Activated T-cell treated with anti-CD3 and anti-CD28 coated beads, Interleukin-2, amount 50 U/mL, for 72 hours (primary cell): ENCODE data around the gene GABPB2. TPM values are rescaled to one million over a fixed set of nuclear protein-coding genes. Genes with fewer than 3 reads are reported as not detected.

Experiments
- ATAC-seq, 2 donors: fragments of 150-1000 bp; cut with Tn5 transposase; replicated peaks in 1 of 2; 2 replicates each; pipeline ENCODE4 v1.10.0; 2021; ENCODE audit warnings: moderate library complexity in 2 of 2, mild to moderate bottlenecking in 1 of 2
- DNase-seq, 2 donors: peaks; one replicate each; pipeline ENCODE4 v3.0.0; 2021 to 2022; ENCODE audit warnings: mixed read lengths in 1 of 2
- H3K27ac Mint-ChIP-seq: one replicate; pipeline ENCODE4 v1.8.0; 2022; ENCODE audit warnings: mild to moderate bottlenecking, moderate library complexity, mixed read lengths
- H3K27me3 Mint-ChIP-seq: one replicate; pipeline ENCODE4 v1.8.0; 2022; ENCODE audit warnings: low read depth, mixed read lengths
- H3K36me3 Mint-ChIP-seq, 2 donors: one replicate each; pipeline ENCODE4 v1.8.0; 2022; ENCODE audit warnings: mixed read lengths in 2 of 2, mild to moderate bottlenecking in 1 of 2; ENCODE audit not compliant: insufficient read depth in 2 of 2
- H3K4me1 Mint-ChIP-seq: one replicate; pipeline ENCODE4 v1.8.0; 2022; ENCODE audit warnings: low read depth, mixed read lengths
- H3K4me3 Mint-ChIP-seq, 2 donors: one replicate each; pipeline ENCODE4 v1.8.0; 2022; ENCODE audit warnings: mild to moderate bottlenecking in 2 of 2, mixed read lengths in 2 of 2, moderate library complexity in 2 of 2
- H3K9me3 Mint-ChIP-seq, 2 donors: one replicate each; pipeline ENCODE4 v1.8.0; 2022; ENCODE audit warnings: mixed read lengths in 2 of 2
- total RNA-seq, 2 donors: library from RNA; stranded (reverse); gene quantifications; one replicate each; pipeline ENCODE4 v1.2.3, GENCODE V29; 2022

Gene GABPB2
- total RNA-seq: 10 to 100 TPM; 22.7 to 29.1 TPM

GRCh38 chr1:151070474-151071276 is at the start of gene GABPB2:
Gene GABPB2 (plus strand): TSS chr1:151070761. CDS start chr1:151088190, 17,429 bp downstream.
- Mint-ChIP-seq H3K4me3 (peak within 1 kb of the TSS; percentile 99 to 100), H3K27ac (peak within 1 kb of the TSS; percentile 97), H3K27me3 (no peaks in the 10 kb centered on the region), H3K9me3 (no peaks in the 10 kb centered on the region), H3K4me1 (peaks cover 41% of the 10 kb centered on the region), H3K36me3 (peaks cover 5 to 7% of the 10 kb centered on the region in 2 donors)
- ATAC-seq: peak; percentile 92 to 93
- DNase-seq: peak; percentile 93 to 96

- no peak overlapping the region for H3K27ac Mint-ChIP-seq
- peaks cover 2 to 4% of the 10 kb centered on the region in 2 donors for H3K36me3 Mint-ChIP-seq
- peak overlapping the region; percentile 40 to 56 for H3K4me3 Mint-ChIP-seq
Observed at GRCh38 chr1:151024540-151025146, 45.9 kb upstream of the GABPB2 start.

GRCh38 chr1:151026460-151026859 is 44.1 kb upstream of the GABPB2 start:
- H3K4me3 Mint-ChIP-seq: no peak overlapping the region
- no peak for ATAC-seq
- H3K9me3 Mint-ChIP-seq: no peaks in the 10 kb centered on the region
- H3K4me1 Mint-ChIP-seq: peaks cover 6% of the 10 kb centered on the region
- H3K27ac Mint-ChIP-seq: no peak overlapping the region
- no peaks in the 10 kb centered on the region for H3K27me3 Mint-ChIP-seq
- no peak for DNase-seq
- H3K36me3 Mint-ChIP-seq: peaks cover 2 to 6% of the 10 kb centered on the region in 2 donors

More at GRCh38 chr1:151024540-151025146, 45.9 kb upstream of the GABPB2 start:
- ATAC-seq (peak; percentile 96 to 99), DNase-seq (peak; percentile 86 to 87)
- peaks cover 6% of the 10 kb centered on the region for H3K4me1 Mint-ChIP-seq
- no peaks in the 10 kb centered on the region for H3K27me3 Mint-ChIP-seq
- no peaks in the 10 kb centered on the region for H3K9me3 Mint-ChIP-seq

GRCh38 chr1:151032164-151032563 is 38.4 kb upstream of the GABPB2 start:
- ATAC-seq: no peak

GRCh38 chr1:151035167-151035566 is 35.4 kb upstream of the GABPB2 start:
- no peaks in the 10 kb centered on the region for H3K27me3 Mint-ChIP-seq
- no peak overlapping the region for H3K4me3 Mint-ChIP-seq
- H3K27ac Mint-ChIP-seq: peak overlapping the region; percentile 34
- no peaks in the 10 kb centered on the region for H3K9me3 Mint-ChIP-seq
- no peak for ATAC-seq
- H3K36me3 Mint-ChIP-seq: peaks cover 0 to 10% of the 10 kb centered on the region in 2 donors
- no peaks in the 10 kb centered on the region for H3K4me1 Mint-ChIP-seq
- DNase-seq: no peak

More at GRCh38 chr1:151032164-151032563, 38.4 kb upstream of the GABPB2 start:
- DNase-seq: no peak
- H3K4me3 Mint-ChIP-seq: no peak overlapping the region
- H3K9me3 Mint-ChIP-seq: no peaks in the 10 kb centered on the region
- no peaks in the 10 kb centered on the region for H3K27me3 Mint-ChIP-seq
- no peaks in the 10 kb centered on the region for H3K4me1 Mint-ChIP-seq
- H3K36me3 Mint-ChIP-seq: peaks cover 0 to 10% of the 10 kb centered on the region in 2 donors
- H3K27ac Mint-ChIP-seq: no peak overlapping the region

GRCh38 chr1:151036356-151036755 is 34.2 kb upstream of the GABPB2 start, which contains the start of gene BNIPL:
Gene BNIPL (plus strand): TSS chr1:151036586. CDS start chr1:151036726, 140 bp downstream.
- Mint-ChIP-seq H3K9me3 (no peaks in the 10 kb centered on the region), H3K27me3 (no peaks in the 10 kb centered on the region), H3K4me3 (no peak within 1 kb of the TSS), H3K36me3 (peaks cover 0 to 8% of the 10 kb centered on the region in 2 donors), H3K4me1 (no peaks in the 10 kb centered on the region), H3K27ac (no peak within 1 kb of the TSS)
- ATAC-seq (no peak), DNase-seq (no peak)

- Mint-ChIP-seq H3K4me3 (no peak overlapping the region), H3K9me3 (no peaks in the 10 kb centered on the region), H3K27me3 (no peaks in the 10 kb centered on the region), H3K4me1 (no peaks in the 10 kb centered on the region), H3K36me3 (peaks cover 0 to 5% of the 10 kb centered on the region in 2 donors), H3K27ac (no peak overlapping the region)
- DNase-seq (no peak), ATAC-seq (no peak)
Observed at GRCh38 chr1:151037032-151037431, 33.5 kb upstream of the GABPB2 start.

GRCh38 chr1:151039521-151039920 is 31.0 kb upstream of the GABPB2 start:
- Mint-ChIP-seq H3K4me3 (no peak overlapping the region), H3K27ac (no peak overlapping the region), H3K36me3 (peaks cover 0 to 1% of the 10 kb centered on the region in 2 donors), H3K27me3 (no peaks in the 10 kb centered on the region), H3K4me1 (no peaks in the 10 kb centered on the region), H3K9me3 (no peaks in the 10 kb centered on the region)
- no peak for DNase-seq
- no peak for ATAC-seq

- Mint-ChIP-seq H3K4me3 (no peak overlapping the region), H3K36me3 (no peaks in the 10 kb centered on the region), H3K9me3 (no peaks in the 10 kb centered on the region), H3K27ac (peak overlapping the region; percentile 44), H3K4me1 (peaks cover 13% of the 10 kb centered on the region), H3K27me3 (no peaks in the 10 kb centered on the region)
- DNase-seq (no peak), ATAC-seq (peak in 1 of 2 donors; percentile 28)
Observed at GRCh38 chr1:151043163-151043562, 27.4 kb upstream of the GABPB2 start.

- Mint-ChIP-seq H3K36me3 (peaks cover 3 to 9% of the 10 kb centered on the region in 2 donors), H3K27me3 (no peaks in the 10 kb centered on the region), H3K27ac (peak within 1 kb of the TSS; percentile 85), H3K4me3 (peak within 1 kb of the TSS; percentile 93 to 98), H3K4me1 (peaks cover 25% of the 10 kb centered on the region), H3K9me3 (no peaks in the 10 kb centered on the region)
- DNase-seq (peak; percentile 69 to 71), ATAC-seq (peak; percentile 70 to 71)
Observed at GRCh38 chr1:151047591-151047924, 23.0 kb upstream of the GABPB2 start, which contains the start of gene C1orf56. Gene C1orf56 (plus strand): TSS chr1:151047751. CDS start chr1:151047848, 97 bp downstream.

- peak overlapping the region; percentile 85 for H3K27ac Mint-ChIP-seq
- peaks cover 3 to 9% of the 10 kb centered on the region in 2 donors for H3K36me3 Mint-ChIP-seq
- DNase-seq (peak; percentile 67 to 70), ATAC-seq (peak; percentile 81 to 83)
- H3K9me3 Mint-ChIP-seq: no peaks in the 10 kb centered on the region
- peaks cover 25% of the 10 kb centered on the region for H3K4me1 Mint-ChIP-seq
- peak overlapping the region; percentile 93 to 98 for H3K4me3 Mint-ChIP-seq
- no peaks in the 10 kb centered on the region for H3K27me3 Mint-ChIP-seq
Observed at GRCh38 chr1:151047925-151048644, 22.5 kb upstream of the GABPB2 start.

- Mint-ChIP-seq H3K27ac (peak overlapping the region; percentile 85), H3K9me3 (no peaks in the 10 kb centered on the region), H3K27me3 (no peaks in the 10 kb centered on the region), H3K4me3 (peak overlapping the region; percentile 93 to 98), H3K36me3 (peaks cover 3 to 9% of the 10 kb centered on the region in 2 donors), H3K4me1 (peaks cover 25% of the 10 kb centered on the region)
- ATAC-seq (no peak), DNase-seq (no peak)
Observed at GRCh38 chr1:151048645-151049032, 21.9 kb upstream of the GABPB2 start.

- no peaks in the 10 kb centered on the region for H3K27me3 Mint-ChIP-seq
- no peak overlapping the region for H3K27ac Mint-ChIP-seq
- peak overlapping the region; percentile 19 to 93 for H3K4me3 Mint-ChIP-seq
- ATAC-seq (no peak), DNase-seq (no peak)
- H3K4me1 Mint-ChIP-seq: peaks cover 25% of the 10 kb centered on the region
- H3K9me3 Mint-ChIP-seq: peaks cover 0 to 2% of the 10 kb centered on the region in 2 donors
- peaks cover 5 to 16% of the 10 kb centered on the region in 2 donors for H3K36me3 Mint-ChIP-seq
Observed at GRCh38 chr1:151049458-151049857, 21.1 kb upstream of the GABPB2 start.
